ENCODE results near the gene CORO2B. TPM values are rescaled to one million over a fixed set of nuclear protein-coding genes. Genes with fewer than 3 reads are reported as not detected.

CORO2B gene
- total RNA-seq, 6 experiments from 2014 or later, result 9.3 to 11.0 (median 9.9) TPM

DNA sequence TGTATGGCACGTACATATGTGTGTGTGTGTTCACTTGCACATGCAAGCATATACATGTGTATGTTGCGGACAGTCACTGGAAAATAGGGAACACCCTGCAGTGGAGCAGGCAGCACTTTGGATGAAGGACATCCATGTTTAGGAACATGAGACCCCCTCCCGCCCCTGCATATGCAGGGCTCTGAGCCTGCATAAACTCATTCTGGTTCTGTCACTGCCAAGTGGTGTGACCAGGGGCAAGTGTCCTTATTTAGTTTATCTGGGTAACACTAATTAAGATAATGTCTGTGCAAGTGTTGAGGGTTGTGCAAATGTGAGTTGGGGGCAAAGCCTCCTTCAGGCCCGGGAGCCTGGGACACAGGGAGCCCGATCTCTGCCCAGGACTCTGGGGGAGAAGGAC is 105.7 kb downstream of the CORO2B start:
- DNase-seq, result no peak
- Mint-ChIP-seq H3K4me3 (no peak overlapping the region), H3K9me3 (no peaks in the 10 kb centered on the region), H3K4me1 (ENCODE audit: low read depth) (no peaks in the 10 kb centered on the region), H3K36me3 (ENCODE audit: low read depth) (no peaks in the 10 kb centered on the region), H3K27ac (no peak overlapping the region), H3K27me3 (ENCODE audit: insufficient read depth) (no peaks in the 10 kb centered on the region; the same call in 1 of the 2 replicates)
- TF ChIP-seq, protein P1, sequence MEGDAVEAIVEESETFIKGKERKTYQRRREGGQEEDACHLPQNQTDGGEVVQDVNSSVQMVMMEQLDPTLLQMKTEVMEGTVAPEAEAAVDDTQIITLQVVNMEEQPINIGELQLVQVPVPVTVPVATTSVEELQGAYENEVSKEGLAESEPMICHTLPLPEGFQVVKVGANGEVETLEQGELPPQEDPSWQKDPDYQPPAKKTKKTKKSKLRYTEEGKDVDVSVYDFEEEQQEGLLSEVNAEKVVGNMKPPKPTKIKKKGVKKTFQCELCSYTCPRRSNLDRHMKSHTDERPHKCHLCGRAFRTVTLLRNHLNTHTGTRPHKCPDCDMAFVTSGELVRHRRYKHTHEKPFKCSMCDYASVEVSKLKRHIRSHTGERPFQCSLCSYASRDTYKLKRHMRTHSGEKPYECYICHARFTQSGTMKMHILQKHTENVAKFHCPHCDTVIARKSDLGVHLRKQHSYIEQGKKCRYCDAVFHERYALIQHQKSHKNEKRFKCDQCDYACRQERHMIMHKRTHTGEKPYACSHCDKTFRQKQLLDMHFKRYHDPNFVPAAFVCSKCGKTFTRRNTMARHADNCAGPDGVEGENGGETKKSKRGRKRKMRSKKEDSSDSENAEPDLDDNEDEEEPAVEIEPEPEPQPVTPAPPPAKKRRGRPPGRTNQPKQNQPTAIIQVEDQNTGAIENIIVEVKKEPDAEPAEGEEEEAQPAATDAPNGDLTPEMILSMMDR (IDR thresholded peaks at IDR 0.05), result no peak

DNA sequence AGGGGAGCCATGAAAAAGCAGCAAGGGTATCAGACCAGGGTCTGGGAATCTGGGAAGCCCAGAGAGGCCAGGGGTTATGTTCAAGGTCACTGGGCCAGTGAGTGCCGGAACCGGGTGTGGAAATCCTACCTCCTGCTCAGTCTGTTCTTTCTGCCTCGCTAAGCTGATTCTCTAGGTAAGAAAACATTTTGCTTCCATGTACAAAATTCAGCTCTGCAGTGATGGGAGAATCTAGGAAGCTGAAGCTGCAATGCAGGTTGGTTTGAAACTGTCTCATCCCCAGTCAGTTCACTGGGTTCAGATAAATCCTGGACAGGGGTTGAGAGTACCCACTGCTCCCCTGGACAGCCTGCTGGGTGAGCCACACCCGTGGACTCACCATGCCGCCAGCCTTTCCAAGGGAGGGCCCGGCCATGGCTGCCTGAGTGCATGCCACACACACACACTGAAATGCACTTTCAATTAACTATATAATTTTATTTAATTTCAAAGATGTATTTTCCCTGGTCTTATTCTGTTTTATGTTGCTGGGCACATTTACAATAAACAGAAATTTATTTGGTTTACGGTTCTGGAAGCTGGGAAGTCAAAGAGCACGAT is 108.4 kb downstream of the CORO2B start:
- no peak for DNase-seq
- Mint-ChIP-seq H3K27ac (no peak overlapping the region), H3K27me3 (ENCODE audit: insufficient read depth) (no peaks in the 10 kb centered on the region; the same call in 1 of the 2 replicates), H3K4me1 (ENCODE audit: low read depth) (no peaks in the 10 kb centered on the region), H3K9me3 (no peaks in the 10 kb centered on the region), H3K36me3 (ENCODE audit: low read depth) (no peaks in the 10 kb centered on the region), H3K4me3 (no peak overlapping the region)
- TF ChIP-seq, protein P1 (IDR thresholded peaks at IDR 0.05), result no peak

DNA sequence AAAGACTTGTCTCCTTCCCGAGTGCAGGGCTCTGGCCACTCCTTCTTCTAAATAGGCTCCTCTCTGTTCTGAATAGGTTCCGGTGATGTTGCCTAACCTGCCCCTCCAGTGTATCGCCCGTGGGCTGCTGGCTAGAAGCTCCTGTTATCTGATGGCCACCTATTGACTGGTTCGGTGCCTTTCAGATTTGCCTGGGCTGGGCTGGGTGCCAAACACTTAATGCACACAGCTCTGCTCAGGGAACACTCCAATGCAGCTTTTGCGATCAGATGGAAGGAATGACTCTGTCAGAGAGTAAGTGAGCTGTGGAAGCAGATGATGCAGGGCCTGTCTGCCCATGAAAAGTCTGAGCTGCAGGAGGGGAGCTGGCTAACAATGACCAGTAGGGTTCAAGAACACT is 112.9 kb downstream of the CORO2B start:
- no peak overlapping the region for H3K4me3 Mint-ChIP-seq
- no peak overlapping the region for H3K27ac Mint-ChIP-seq
- H3K36me3 Mint-ChIP-seq (ENCODE audit: low read depth), result no peaks in the 10 kb centered on the region
- H3K27me3 Mint-ChIP-seq (ENCODE audit: insufficient read depth), result no peaks in the 10 kb centered on the region
- TF ChIP-seq, protein P1 (IDR thresholded peaks at IDR 0.05), result no peak
- no peak for DNase-seq
- H3K4me1 Mint-ChIP-seq (ENCODE audit: low read depth), result peaks cover 11% of the 10 kb centered on the region
- no peaks in the 10 kb centered on the region for H3K9me3 Mint-ChIP-seq

DNA sequence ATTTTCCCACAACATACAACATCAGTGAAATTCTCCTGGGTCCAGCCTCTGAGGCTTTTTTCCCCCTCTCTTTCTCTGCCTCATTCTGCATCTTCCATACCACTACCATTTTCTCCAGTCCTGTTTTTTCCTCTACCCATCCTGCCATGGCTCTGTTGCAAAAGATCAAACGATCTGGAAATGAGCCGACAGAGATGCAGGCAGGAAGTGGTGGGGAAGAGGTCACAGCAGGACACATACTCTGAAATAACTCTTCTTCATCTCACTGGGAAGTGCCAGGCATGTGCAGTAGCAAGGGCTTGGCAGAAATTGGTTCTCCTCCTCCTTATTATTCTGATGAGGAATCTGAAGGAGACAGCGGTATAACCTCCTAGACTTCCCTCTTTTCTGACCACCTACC is 114.3 kb downstream of the CORO2B start:
- DNase-seq, result peak; percentile 13
- Mint-ChIP-seq H3K4me1 (ENCODE audit: low read depth) (peaks cover 11% of the 10 kb centered on the region), H3K27ac (no peak overlapping the region), H3K36me3 (ENCODE audit: low read depth) (no peaks in the 10 kb centered on the region), H3K27me3 (ENCODE audit: insufficient read depth) (no peaks in the 10 kb centered on the region), H3K9me3 (no peaks in the 10 kb centered on the region), H3K4me3 (no peak overlapping the region)
- TF ChIP-seq, protein P1 (IDR thresholded peaks at IDR 0.05), result no peak

DNA sequence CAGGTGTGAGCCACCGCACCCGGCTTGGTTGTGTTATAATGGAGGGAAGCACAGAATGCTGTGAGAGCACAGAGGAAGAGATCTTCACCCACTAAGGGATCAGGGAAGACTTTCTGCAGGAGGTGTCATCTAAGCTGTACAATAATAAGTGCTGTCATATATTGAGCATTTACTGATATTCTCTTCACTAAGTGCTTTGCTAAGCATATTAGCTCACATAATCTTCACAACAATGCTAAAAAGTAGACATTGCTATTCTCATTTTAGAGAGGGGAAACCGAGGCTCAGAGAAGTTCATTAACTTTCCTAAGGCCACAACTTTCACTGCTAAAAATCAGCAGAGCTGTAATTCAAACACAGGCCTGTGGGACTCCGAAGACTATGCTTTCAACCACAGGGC is 115.3 kb downstream of the CORO2B start:
- TF ChIP-seq, protein P1 (IDR thresholded peaks at IDR 0.05), result no peak
- no peak for DNase-seq
- H3K9me3 Mint-ChIP-seq, result no peaks in the 10 kb centered on the region
- H3K4me1 Mint-ChIP-seq (ENCODE audit: low read depth), result peaks cover 11% of the 10 kb centered on the region
- no peaks in the 10 kb centered on the region; the same call in 1 of the 2 replicates for H3K27me3 Mint-ChIP-seq (ENCODE audit: insufficient read depth)
- H3K4me3 Mint-ChIP-seq, result no peak overlapping the region
- H3K27ac Mint-ChIP-seq, result no peak overlapping the region
- no peaks in the 10 kb centered on the region for H3K36me3 Mint-ChIP-seq (ENCODE audit: low read depth)
